Vagina (tissue), 2 donors: ENCODE results near the gene CSF1R.

ENCODE experiments used
- POLR2A ChIP-seq, 2 donors: fragments of 450-650 bp; IDR thresholded peaks; one replicate each; pipeline ENCODE4 v1.6.1; 2017; ENCODE audit warnings: antibody characterized with exemption in 2 of 2, mild to moderate bottlenecking in 2 of 2, moderate library complexity in 2 of 2
- POLR2AphosphoS5 ChIP-seq, 2 donors: sonication (generic); formaldehyde crosslinking; IDR thresholded peaks; one replicate each; pipeline ENCODE4 v1.9.0; 2017; ENCODE audit warnings: antibody characterized with exemption in 2 of 2, mild to moderate bottlenecking in 2 of 2, low read depth in 1 of 2; ENCODE audit not compliant: insufficient read depth in 1 of 2
- TF ChIP-seq, protein P1 (sequence below), 3 experiments: fragments of 450-650 bp in 2 of 3; fragments of 200-600 bp in 1 of 3; sonication (generic) in 1 of 3; IDR thresholded peaks; one replicate each; pipeline ENCODE4 v1.5.1; 2017 to 2019; ENCODE audit warnings: antibody characterized with exemption in 3 of 3, mild to moderate bottlenecking in 2 of 3, moderate library complexity in 2 of 3

DNA sequence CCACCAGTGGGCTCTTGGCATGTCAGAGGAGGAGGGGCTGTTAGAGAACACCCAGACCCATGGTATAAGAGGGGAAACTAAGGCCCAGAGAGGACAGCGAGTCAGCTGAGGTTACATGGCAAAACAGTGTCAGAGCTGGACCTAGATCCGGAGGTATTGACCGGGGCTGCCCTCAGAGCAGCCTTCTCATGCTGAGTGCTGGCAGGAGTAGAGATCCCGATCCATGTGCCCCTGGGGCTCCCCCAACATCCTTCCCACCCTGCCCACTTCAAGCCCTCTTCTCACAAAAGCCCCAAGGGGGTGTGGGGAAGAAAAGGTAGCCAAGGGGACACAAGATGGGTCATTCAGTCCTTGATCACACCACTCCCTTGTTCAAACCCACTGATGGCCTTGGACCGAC lies 19.9 kb downstream of the CSF1R start:
- TF ChIP-seq POLR2AphosphoS5 (IDR thresholded peaks at IDR 0.05; ENCODE audit: insufficient read depth in 1 of 2, low read depth in 1 of 2) (no peak), POLR2A (IDR thresholded peaks at IDR 0.05) (no peak)
- TF ChIP-seq, protein P1, sequence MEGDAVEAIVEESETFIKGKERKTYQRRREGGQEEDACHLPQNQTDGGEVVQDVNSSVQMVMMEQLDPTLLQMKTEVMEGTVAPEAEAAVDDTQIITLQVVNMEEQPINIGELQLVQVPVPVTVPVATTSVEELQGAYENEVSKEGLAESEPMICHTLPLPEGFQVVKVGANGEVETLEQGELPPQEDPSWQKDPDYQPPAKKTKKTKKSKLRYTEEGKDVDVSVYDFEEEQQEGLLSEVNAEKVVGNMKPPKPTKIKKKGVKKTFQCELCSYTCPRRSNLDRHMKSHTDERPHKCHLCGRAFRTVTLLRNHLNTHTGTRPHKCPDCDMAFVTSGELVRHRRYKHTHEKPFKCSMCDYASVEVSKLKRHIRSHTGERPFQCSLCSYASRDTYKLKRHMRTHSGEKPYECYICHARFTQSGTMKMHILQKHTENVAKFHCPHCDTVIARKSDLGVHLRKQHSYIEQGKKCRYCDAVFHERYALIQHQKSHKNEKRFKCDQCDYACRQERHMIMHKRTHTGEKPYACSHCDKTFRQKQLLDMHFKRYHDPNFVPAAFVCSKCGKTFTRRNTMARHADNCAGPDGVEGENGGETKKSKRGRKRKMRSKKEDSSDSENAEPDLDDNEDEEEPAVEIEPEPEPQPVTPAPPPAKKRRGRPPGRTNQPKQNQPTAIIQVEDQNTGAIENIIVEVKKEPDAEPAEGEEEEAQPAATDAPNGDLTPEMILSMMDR (IDR thresholded peaks at IDR 0.05), result no peak
